ENCODE results near the gene DTD1.

Gene DTD1

GRCh38 chr20:18662279-18663040 lies 74.6 kb downstream of the DTD1 start:
- no peak for DNase-seq (ENCODE audit: low read depth)

- DNase-seq (ENCODE audit: low read depth): peak; percentile 10
These were observed 76.1 kb downstream of the DTD1 start for GRCh38 chr20:18663932-18664331.

DNA sequence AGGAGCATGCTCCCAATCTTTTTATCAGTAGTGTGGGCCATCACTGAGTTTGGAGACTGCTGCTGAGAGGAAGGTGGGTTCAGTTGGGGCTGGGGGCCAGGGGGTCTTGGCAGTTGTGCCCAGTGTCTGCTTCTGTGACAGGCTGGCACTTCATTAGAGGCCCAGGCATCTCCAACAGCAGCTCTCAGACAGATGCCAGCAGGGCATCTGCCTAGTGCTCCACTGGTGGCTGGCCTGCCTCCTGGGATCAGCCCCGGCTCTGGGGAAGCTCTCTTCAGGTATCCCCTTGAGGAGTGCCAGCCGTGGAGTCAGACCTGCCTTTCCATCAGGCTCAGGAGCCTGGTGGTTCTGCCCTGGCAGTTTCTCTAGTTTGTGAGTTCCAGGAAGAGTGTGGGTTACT lies 77.3 kb downstream of the DTD1 start:
- DNase-seq (ENCODE audit: low read depth): no peak

- DNase-seq (ENCODE audit: low read depth): no peak
These were observed 79.1 kb downstream of the DTD1 start for GRCh38 chr20:18666803-18667415.

GRCh38 chr20:18669241-18670019 lies 81.6 kb downstream of the DTD1 start:
- DNase-seq (ENCODE audit: low read depth): no peak

DNA sequence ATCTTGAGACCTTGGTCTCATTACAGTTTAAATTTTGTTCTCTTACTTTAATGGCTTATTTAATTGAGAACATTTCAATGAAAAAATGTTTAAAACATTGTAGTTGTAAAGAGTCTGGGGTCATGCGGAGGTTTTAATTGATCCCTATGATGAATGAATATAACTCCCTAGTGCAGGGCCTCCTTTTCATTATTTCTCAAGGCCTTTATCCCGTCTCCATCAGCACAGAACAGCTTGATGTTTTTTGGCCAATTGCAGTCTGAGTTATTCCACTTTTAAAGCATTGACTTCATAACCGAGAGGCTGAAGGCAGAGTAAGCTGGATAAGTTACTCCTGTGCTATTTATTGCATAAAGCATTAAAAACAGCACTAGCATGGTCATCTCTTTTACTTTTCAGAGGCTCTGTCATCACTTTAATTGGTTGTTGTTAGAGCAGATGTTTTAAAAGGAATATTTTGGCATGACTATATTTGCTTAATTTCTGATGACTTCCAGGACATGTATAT lies 83.4 kb downstream of the DTD1 start:
- DNase-seq (ENCODE audit: low read depth): no peak

GRCh38 chr20:18672834-18673233 lies 85.0 kb downstream of the DTD1 start:
- no peak for DNase-seq (ENCODE audit: low read depth)

GRCh38 chr20:18676396-18676795 lies 88.5 kb downstream of the DTD1 start:
- no peak for DNase-seq (ENCODE audit: low read depth)

DNA sequence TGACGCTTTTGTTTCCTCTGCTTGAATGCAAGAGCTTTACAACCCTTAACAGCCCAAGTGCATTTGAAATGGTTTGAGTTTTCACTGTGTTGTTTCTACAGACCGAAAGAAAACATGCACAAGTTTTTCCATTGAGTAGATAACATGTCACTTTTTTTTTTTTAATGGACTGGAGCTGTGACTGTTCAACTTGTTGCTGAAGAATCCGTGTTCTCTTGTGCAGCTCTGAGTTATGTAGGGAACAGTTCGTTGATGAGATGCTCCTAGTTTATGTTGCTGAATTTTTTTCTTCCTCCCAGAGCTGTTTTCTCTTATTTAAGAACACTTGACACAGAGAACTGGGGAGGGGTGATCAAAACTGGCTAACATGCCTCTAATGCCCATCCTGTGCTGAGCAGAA lies 89.3 kb downstream of the DTD1 start:
- no peak for DNase-seq (ENCODE audit: low read depth)

GRCh38 chr20:18678549-18679419 lies 90.9 kb downstream of the DTD1 start:
- no peak for DNase-seq (ENCODE audit: low read depth)

GRCh38 chr20:18683839-18684238 lies 96.0 kb downstream of the DTD1 start:
- no peak for DNase-seq (ENCODE audit: low read depth)

GRCh38 chr20:18684775-18685174 lies 96.9 kb downstream of the DTD1 start:
- no peak for DNase-seq (ENCODE audit: low read depth)

GRCh38 chr20:18685406-18685805 lies 97.6 kb downstream of the DTD1 start:
- no peak for DNase-seq (ENCODE audit: low read depth)

GRCh38 chr20:18686696-18687095 lies 98.8 kb downstream of the DTD1 start:
- DNase-seq (ENCODE audit: low read depth): no peak

DNA sequence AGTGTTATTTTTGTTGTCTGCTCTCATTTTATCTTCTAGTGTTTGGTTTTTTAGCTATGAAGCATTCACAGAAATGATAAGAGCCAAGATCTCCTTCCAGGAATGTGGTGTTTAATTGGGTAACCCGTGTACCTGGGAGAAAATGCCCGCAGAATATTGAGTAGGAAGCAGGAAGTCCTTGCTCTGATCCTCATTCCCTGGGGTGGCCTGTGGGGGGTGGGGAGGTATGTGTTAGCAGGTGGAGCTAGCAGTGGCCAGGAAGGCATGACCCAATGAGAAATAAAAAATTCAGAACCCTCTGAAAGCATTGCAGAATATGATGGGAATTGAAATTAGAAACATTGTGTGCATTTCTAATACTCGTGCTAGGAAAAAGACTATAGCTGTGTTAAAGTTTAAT lies 100.8 kb downstream of the DTD1 start:
- no peak for DNase-seq (ENCODE audit: low read depth)

GRCh38 chr20:18689557-18689956 lies 101.7 kb downstream of the DTD1 start:
- DNase-seq (ENCODE audit: low read depth): no peak

- no peak for DNase-seq (ENCODE audit: low read depth)
These were observed 104.6 kb downstream of the DTD1 start for GRCh38 chr20:18692447-18692846.

- no peak for DNase-seq (ENCODE audit: low read depth)
These were observed 106.2 kb downstream of the DTD1 start for GRCh38 chr20:18694071-18694470.

DNA sequence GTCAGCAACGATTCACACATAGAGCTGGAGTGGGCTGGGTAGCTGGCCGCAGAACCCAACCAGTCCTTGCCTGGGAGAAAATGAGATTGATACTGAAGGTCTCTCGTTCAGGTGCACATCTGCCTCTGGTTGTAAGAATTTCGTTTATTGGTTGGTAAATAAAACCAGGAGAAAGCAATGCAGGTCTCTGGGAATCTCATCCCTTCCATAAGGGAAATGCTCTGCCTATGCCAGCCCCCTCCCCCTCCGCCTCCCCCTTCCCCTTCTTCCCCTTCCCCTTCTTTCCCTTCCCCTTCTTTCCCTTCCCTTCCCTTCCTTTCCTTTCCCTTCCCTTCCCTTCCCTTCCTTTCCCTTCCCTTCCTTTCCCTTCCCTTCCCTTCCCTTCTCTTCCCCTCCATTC lies 107.3 kb downstream of the DTD1 start:
- no peak for DNase-seq (ENCODE audit: low read depth)

GRCh38 chr20:18698735-18699380 lies 111.0 kb downstream of the DTD1 start:
- no peak for DNase-seq (ENCODE audit: low read depth)

GRCh38 chr20:18701969-18702368 lies 114.1 kb downstream of the DTD1 start:
- no peak for DNase-seq (ENCODE audit: low read depth)

Measured in stromal cell of bone marrow (primary cell).